GM19239 (cell line): ENCODE measurements around the gene CEP120.
"Not testable (repeated sequence)": the region's sequence is repeated elsewhere in the genome, so short reads cannot be mapped to it uniquely, and the experiment has no call there.

Experiments used
- DNase-seq: peaks from one replicate; pipeline ENCODE4 v3.0.0; 2011; ENCODE audit warnings: low spot score; ENCODE audit not compliant: insufficient read length
- FAIRE-seq: peaks from 2 replicates; lab custom pipeline; 2011; peaks lifted over from hg19 to GRCh38; lab: Jason Lieb, UNC

The CEP120 gene

GRCh38 chr5:123340928-123341327 lies 82.3 kb downstream of the CEP120 start:
- FAIRE-seq (no peak), DNase-seq (no peak)

- not testable (repeated sequence) for FAIRE-seq, DNase-seq
Measured at GRCh38 chr5:123308377-123308776, 114.8 kb downstream of the CEP120 start.

GRCh38 chr5:123305751-123306150 lies 117.5 kb downstream of the CEP120 start:
- no peak for FAIRE-seq
- DNase-seq = no peak

- FAIRE-seq (no peak), DNase-seq (no peak)
Measured at GRCh38 chr5:123304777-123305316, 118.4 kb downstream of the CEP120 start.

- DNase-seq (no peak), FAIRE-seq (no peak)
Measured at GRCh38 chr5:123303802-123304201, 119.4 kb downstream of the CEP120 start.

- no peak for DNase-seq
- no peak for FAIRE-seq
Measured at GRCh38 chr5:123300266-123300665, 122.9 kb downstream of the CEP120 start.

GRCh38 chr5:123299136-123299535 lies 124.1 kb downstream of the CEP120 start:
- FAIRE-seq = no peak
- DNase-seq = no peak

- FAIRE-seq (no peak), DNase-seq (no peak)
Measured at GRCh38 chr5:123298335-123299030, 124.7 kb downstream of the CEP120 start.

GRCh38 chr5:123297866-123298265 lies 125.3 kb downstream of the CEP120 start:
- DNase-seq (no peak), FAIRE-seq (peak; percentile 65)

- no peak for DNase-seq
- FAIRE-seq = no peak
Measured at GRCh38 chr5:123297198-123297831, 125.9 kb downstream of the CEP120 start.
